ENCODE results near the gene GRIN1.

Gene GRIN1

DNA sequence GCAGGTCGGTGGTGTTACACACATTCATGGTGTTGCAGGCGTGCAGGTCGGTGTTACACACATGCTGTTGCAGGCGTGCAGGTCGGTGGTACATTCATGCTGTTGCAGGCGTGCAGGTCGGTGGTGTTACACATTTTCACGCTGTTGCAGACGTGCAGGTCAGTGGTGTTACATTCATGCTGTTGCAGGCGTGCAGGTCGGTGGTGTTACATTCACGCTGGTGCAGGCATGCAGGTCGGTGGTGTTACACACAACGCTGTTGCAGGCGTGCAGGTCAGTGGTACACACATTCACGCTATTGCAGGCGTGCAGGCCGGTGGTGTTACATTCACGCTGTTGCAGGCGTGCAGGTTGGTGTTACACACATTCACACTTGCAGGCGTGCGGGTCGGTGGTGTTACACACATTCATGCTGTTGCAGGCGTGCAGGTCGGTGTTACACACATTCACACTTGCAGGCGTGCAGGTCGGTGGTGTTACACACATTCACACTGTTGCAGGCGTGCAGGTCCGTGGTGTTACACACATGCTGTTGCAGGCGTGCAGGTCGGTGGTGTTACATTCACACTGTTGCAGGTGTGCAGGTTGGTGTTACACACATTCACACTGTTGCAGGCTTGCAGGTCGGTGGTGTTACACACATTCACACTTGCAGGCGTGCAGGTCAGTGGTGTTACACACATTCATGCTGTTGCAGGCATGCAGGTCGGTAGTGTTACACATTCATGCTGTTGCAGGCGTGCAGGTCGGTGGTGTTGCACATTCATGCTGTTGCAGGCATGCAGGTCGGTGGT is 35.6 kb upstream of the GRIN1 start:
- H3K27ac ChIP-seq: no peak overlapping the region
- TF ChIP-seq, protein P1, sequence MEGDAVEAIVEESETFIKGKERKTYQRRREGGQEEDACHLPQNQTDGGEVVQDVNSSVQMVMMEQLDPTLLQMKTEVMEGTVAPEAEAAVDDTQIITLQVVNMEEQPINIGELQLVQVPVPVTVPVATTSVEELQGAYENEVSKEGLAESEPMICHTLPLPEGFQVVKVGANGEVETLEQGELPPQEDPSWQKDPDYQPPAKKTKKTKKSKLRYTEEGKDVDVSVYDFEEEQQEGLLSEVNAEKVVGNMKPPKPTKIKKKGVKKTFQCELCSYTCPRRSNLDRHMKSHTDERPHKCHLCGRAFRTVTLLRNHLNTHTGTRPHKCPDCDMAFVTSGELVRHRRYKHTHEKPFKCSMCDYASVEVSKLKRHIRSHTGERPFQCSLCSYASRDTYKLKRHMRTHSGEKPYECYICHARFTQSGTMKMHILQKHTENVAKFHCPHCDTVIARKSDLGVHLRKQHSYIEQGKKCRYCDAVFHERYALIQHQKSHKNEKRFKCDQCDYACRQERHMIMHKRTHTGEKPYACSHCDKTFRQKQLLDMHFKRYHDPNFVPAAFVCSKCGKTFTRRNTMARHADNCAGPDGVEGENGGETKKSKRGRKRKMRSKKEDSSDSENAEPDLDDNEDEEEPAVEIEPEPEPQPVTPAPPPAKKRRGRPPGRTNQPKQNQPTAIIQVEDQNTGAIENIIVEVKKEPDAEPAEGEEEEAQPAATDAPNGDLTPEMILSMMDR (conservative IDR thresholded peaks at IDR 0.05): no peak

DNA sequence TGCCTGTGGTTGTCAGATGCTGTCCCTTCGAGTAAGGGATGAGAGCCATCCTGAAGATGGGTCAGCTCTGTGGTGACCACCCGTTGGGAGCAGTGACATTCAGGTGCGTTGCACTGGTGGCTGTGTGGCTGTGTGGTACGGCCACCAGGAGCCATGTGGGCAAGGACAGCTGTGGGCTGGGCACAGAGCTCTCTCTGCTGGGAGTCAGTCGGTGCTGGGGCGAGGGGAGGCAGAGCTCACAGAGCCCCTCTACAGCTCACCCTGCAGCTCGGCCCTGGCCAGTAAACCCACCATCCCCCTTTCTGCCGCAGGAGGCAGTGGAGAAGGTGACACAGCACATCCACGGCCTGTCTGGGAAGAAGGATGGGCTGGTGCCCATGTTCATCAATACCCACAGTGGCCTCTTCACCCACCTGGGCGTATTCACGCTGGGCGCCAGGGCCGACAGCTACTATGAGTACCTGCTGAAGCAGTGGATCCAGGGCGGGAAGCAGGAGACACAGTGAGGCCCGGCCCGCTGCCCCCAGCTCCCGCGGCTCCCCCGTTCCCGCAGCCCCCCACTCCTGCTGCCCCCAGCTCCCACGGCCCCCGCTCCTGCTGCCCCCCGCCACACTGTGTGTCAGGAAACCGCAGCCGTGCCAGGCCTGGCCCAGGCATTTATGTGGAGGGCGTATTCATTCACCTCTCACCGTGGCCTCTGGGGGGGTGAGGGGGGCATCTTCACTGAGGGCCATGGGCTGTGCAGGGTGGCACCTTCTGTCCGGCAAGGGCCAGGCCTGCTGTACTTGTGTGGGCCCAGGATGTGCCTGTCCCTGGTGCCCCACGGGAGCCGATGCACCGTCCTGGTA is 32.9 kb upstream of the GRIN1 start:
- H3K27ac ChIP-seq: peak overlapping the region; percentile 65; the same call in 1 of the 2 replicates
- TF ChIP-seq, protein P1 (conservative IDR thresholded peaks at IDR 0.05): no peak

DNA sequence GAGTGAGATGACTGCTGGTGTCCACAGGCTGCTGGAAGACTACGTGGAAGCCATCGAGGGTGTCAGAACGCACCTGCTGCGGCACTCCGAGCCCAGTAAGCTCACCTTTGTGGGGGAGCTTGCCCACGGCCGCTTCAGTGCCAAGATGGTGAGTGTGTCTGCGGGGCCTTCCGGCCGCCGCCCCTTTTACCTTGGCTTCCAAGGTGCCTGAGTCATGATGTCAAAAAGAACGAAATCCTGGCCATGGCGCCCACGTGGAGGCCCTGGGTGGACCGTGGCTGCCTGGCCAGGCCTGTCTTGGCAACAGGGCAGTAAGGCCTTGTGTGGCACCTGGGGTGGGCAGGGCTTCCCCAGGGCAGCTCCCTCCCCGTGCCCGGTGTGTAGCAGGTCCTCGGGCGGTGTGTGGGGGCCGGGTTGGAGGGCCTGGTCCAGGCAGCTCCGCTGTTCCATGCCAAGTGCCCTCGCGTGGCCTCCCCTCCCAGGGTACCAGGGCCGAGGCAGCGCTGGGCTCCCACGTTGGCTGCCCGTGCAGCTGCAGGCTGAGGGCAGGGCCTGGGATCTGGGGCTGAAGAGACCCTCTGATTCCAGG is 32.2 kb upstream of the GRIN1 start:
- peak overlapping the region; percentile 65 for H3K27ac ChIP-seq
- TF ChIP-seq, protein P1 (conservative IDR thresholded peaks at IDR 0.05): no peak

DNA sequence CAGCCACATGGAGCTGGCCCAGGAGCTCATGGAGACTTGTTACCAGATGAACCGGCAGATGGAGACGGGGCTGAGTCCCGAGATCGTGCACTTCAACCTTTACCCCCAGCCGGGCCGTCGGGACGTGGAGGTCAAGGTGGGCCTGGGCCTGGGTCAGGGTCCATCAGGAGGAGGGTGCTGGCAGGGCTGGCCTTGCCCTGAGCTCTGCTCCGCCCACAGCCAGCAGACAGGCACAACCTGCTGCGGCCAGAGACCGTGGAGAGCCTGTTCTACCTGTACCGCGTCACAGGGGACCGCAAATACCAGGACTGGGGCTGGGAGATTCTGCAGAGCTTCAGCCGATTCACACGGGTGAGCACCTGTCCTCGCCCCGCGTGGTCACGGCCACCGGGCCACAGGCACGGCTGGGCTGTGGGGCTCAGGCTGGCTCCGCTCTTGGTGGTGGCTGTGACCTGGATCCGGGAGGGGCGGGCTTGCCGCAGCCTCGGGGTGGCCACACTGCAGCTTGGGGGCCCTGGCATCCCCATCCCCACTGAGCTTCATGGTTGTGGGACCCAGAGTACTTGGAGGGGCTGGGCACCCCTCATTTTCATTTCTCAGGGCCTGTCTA is 31.5 kb upstream of the GRIN1 start:
- TF ChIP-seq, protein P1 (conservative IDR thresholded peaks at IDR 0.05): no peak
- H3K27ac ChIP-seq: peak overlapping the region; percentile 65

DNA sequence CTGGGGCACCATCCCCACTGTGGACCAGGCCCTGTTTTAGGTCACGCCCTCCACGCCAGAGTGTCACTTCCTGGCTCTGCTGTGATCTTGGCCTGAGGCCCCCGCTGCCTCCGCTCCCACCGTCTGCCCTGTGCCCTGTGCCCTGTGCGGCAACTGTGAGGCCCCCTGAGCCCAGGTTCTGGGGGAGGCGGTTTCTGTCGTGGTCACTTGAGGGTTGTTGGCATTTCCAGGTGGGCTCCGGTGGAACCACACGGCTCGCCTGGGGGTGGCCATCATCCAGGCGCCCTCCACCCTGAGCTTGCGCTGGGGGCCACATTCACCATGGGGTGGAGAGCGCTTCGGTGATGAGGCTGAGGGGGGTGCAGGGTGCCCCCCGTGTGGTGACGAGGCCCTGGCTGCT is 31.0 kb upstream of the GRIN1 start:
- peak overlapping the region; percentile 65 for H3K27ac ChIP-seq
- TF ChIP-seq, protein P1 (conservative IDR thresholded peaks at IDR 0.05): no peak

DNA sequence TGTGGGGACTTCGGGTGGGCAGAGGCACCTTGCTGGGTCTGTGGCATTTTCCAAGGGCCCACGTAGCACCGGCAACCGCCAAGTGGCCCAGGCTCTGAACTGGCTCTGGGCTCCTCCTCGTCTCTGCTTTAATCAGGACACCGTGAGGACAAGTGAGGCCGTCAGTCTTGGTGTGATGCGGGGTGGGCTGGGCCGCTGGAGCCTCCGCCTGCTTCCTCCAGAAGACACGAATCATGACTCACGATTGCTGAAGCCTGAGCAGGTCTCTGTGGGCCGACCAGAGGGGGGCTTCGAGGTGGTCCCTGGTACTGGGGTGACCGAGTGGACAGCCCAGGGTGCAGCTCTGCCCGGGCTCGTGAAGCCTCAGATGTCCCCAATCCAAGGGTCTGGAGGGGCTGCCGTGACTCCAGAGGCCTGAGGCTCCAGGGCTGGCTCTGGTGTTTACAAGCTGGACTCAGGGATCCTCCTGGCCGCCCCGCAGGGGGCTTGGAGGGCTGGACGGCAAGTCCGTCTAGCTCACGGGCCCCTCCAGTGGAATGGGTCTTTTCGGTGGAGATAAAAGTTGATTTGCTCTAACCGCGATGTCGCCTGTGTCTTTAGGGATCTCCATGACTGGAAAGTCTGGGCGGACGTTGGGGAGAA is 30.2 kb upstream of the GRIN1 start:
- H3K27ac ChIP-seq: peak overlapping the region; percentile 65
- TF ChIP-seq, protein P1 (conservative IDR thresholded peaks at IDR 0.05): no peak
